Activated CD8-positive, alpha-beta memory T cell treated with anti-CD3 and anti-CD28 coated beads, Interleukin-2, amount 50 U/mL, for 48 hours (primary cell): Measurements from ENCODE around the gene DMRT1.
A peak's percentile ranks its signal among the peaks of the same experiment; 100 is the strongest.

Experiments used
- DNase-seq: peaks from one replicate; pipeline ENCODE4 v3.0.0-alpha.2; 2020

The DMRT1 gene

DNA sequence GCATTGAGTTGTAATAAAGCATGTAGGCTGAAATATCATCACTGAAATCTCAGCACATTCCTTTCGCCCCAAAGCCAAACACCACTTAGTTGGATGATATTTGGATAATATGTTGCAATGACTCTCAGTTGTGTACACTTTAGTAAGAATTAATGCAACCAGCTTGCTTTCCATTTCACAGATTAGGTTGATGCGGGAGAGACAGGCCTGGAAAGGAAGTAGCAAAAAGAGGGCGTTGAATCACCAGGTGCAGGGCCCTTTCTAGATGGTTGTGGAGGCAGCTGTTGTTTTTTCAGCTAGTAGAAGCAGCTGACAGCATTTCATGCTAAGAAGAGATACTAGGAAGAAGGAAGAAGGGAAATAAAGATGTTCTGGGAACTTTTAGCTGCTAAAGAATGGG, 165.8 kb downstream of the DMRT1 start:
- no peak for DNase-seq

DNA sequence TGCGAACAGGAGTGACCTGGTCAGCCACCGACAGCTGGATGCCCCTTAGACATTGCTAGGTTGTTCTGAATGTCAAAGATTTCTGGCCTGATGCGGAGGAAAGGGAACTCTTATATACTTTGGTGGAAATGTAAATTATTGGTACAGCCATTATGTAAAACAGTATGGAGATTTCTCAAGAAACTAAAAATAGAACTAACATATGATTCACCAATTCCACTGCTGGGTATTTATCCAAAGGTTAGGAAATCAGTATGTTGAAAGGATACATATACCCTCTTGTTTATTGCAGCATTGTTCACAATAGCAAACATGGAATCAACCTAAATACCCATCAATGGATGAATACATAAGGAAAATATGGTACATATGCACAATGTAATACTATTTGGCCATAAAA, 166.7 kb downstream of the DMRT1 start:
- DNase-seq: no peak

DNA sequence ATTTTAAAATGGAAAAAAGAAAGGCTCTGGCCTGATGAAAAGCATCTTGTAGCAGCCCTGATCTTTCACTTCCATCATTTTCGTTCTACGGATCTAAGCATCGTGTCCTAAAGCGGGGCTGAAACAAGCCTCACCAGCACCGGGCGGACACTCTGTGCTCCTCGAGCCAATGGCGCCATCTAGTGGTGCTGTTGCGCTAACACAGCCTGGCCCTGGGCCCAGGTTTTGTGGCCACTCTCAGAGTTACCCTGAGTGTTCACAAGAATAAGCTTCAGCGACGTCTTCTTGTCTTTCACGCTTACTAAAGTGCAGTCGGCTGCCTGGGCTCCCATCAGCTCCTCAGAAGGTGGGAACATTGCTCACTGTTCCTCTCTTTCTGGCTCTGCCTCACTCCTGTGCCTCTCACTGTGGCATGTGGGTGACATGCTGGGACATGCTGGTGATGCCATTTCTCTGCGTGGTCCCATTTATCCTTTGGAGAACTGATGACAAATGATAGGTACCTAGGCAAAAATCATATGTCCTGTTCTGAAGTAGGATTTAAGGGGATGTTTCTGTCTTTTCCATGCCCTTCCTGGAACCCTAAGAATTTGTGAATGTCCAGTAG, 167.7 kb downstream of the DMRT1 start:
- peak; percentile 92 for DNase-seq

DNA sequence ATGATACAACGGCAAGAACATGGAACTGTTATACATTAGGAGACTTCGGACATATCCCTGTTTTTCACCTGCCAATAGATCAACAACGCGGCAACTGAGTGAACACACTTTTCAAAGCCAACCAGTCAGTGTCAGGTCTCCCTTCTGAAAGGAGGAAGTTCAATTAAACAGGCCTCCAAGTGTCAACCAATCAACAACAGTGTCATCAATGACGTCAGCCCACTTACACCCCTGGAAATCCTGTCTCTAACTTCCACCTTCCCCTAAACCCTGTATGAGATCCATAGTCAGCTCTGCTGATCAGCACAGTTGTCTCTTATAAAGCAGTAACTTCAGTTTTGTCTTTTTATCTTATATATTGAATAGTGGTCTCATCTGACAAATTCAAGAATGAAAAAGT, 171.5 kb downstream of the DMRT1 start:
- DNase-seq: no peak

DNA sequence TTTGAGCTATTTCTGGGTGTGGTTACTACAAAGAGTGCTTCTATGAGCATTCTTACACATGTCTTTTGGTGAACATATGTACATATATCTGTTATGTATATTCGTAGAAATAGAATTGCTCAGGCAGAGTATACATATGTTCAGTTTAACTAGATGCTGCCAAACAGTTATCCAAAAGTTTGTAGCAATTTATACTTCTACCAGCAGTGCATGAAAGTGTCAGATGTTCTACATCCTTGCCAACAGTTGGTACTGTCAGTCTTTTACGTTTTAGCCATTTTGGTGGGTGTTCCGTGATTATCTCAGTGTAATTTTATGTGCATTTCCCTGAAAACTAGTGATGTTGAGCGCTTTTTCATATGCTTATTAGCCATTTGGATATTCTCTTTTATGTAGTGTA, 172.7 kb downstream of the DMRT1 start:
- DNase-seq: no peak

DNA sequence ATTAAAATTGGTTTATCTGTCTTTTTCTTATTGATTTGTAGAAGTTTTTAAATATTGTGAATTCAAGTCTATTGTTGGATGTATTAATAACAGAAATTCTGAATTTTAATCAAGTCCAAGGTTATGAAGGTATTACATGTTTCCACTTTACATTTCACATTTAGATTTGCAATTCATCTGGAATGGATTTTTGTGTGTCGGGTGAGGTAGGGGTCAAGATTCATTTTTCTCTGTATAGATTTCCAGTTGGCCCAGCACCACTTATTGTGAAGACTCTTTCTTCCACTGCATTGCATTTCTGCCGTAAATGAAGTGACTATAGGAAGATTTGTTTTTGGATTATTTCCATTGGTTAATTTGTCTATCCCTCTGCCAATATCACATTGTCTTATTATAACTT, 173.1 kb downstream of the DMRT1 start:
- DNase-seq: no peak

DNA sequence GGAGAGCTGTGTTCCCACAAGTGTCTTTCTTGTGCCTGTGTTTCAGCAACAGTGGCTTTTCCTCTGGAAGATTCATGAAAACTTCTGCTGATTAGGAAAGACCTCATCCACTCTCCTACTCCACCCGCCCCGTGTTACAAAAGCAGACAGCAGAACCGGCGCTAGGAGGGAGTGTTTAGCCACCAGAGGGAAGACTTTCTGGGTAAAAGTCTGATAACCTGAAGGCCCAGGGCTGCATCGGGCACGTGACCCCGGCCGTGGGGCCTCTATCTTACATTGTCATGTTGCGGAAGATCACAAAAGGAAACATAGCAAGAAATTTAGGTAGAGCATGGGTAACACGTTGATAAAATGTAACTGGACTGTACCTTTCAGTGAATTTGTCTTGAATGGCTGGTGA, 176.6 kb downstream of the DMRT1 start:
- no peak for DNase-seq
